Tibial artery (tissue), 4 donors: ENCODE measurements around the gene SIMC1.
"Not testable (repeated sequence)": the region's sequence is repeated elsewhere in the genome, so short reads cannot be mapped to it uniquely, and the experiment has no call there.

Experiments
- DNase-seq, 2 donors: peaks; one replicate each; pipeline ENCODE4 v3.0.0-alpha.2; 2019
- H3K27ac ChIP-seq, 2 donors: fragments of 200-600 bp; sonication (generic) in 1 of 2; 1 replicate in 1 of 2; 2 replicates in 1 of 2; pipeline ENCODE4 v1.5.1; 2018 to 2019; ENCODE audit warnings: mild to moderate bottlenecking in 1 of 2
- H3K27me3 ChIP-seq, 2 donors: fragments of 200-600 bp; sonication (generic) in 1 of 2; one replicate each; pipeline versions ENCODE4 v1.5.1 to v1.6.0; 2016 to 2019
- H3K36me3 ChIP-seq, 3 donors: fragments of 200-600 bp; sonication (generic) in 2 of 3; one replicate each; pipeline ENCODE4 v1.5.1; 2016 to 2019; ENCODE audit warnings: mild to moderate bottlenecking in 2 of 3
- H3K4me1 ChIP-seq, 4 donors: fragments of 200-600 bp; sonication (generic) in 2 of 4; 1 replicate in 3 of 4; 2 replicates in 1 of 4; pipeline ENCODE4 v1.5.1; 2016 to 2019
- H3K4me3 ChIP-seq, 2 donors: fragments of 200-600 bp; sonication (generic) in 1 of 2; 1 replicate in 1 of 2; 2 replicates in 1 of 2; pipeline ENCODE4 v1.5.1; 2018 to 2019; ENCODE audit warnings: mild to moderate bottlenecking in 2 of 2
- H3K9me3 ChIP-seq, 3 donors: fragments of 200-600 bp; sonication (generic) in 1 of 3; one replicate each; pipeline ENCODE4 v1.5.1; 2016 to 2019
- CTCF ChIP-seq, 2 experiments: fragments of 200-600 bp in 1 of 2; fragments of 450-650 bp in 1 of 2; IDR thresholded peaks; one replicate each; pipeline ENCODE4 v1.5.1; 2017 to 2019; ENCODE audit warnings: antibody characterized with exemption in 2 of 2, mild to moderate bottlenecking in 1 of 2, moderate library complexity in 1 of 2
- intact Hi-C: fragments of 100-400 bp; cut with DNase I; formaldehyde crosslinking; loops from one replicate; pipeline ENCODE4 v1.15.0; 2023; ENCODE audit warnings: low total_unique reads

SIMC1 gene

GRCh38 chr5:176253370-176254065 lies 15.3 kb downstream of the SIMC1 start:
- intact Hi-C loops, H3K27ac ChIP-seq, H3K27me3 ChIP-seq, H3K9me3 ChIP-seq, H3K36me3 ChIP-seq, H3K4me3 ChIP-seq, DNase-seq, H3K4me1 ChIP-seq: not testable (repeated sequence)

- H3K9me3 ChIP-seq, H3K4me3 ChIP-seq, H3K27me3 ChIP-seq, H3K27ac ChIP-seq, DNase-seq, H3K36me3 ChIP-seq, H3K4me1 ChIP-seq, intact Hi-C loops: not testable (repeated sequence)
Measured at GRCh38 chr5:176254066-176254393, 15.8 kb downstream of the SIMC1 start.

GRCh38 chr5:176257871-176258505 lies 19.8 kb downstream of the SIMC1 start:
- H3K4me1 ChIP-seq, H3K36me3 ChIP-seq, H3K9me3 ChIP-seq, H3K27me3 ChIP-seq, H3K4me3 ChIP-seq, DNase-seq, H3K27ac ChIP-seq, intact Hi-C loops: not testable (repeated sequence)

GRCh38 chr5:176260682-176261081 lies 22.5 kb downstream of the SIMC1 start:
- H3K4me1 ChIP-seq, H3K4me3 ChIP-seq, H3K27me3 ChIP-seq, H3K27ac ChIP-seq, H3K36me3 ChIP-seq, DNase-seq, H3K9me3 ChIP-seq, intact Hi-C loops: not testable (repeated sequence)

GRCh38 chr5:176266448-176266847 lies 28.2 kb downstream of the SIMC1 start:
- DNase-seq, H3K4me1 ChIP-seq, H3K27ac ChIP-seq, H3K4me3 ChIP-seq, H3K9me3 ChIP-seq, H3K36me3 ChIP-seq, H3K27me3 ChIP-seq, intact Hi-C loops: not testable (repeated sequence)

- H3K4me3 ChIP-seq, H3K36me3 ChIP-seq, H3K27me3 ChIP-seq, H3K9me3 ChIP-seq, H3K27ac ChIP-seq, DNase-seq, intact Hi-C loops, H3K4me1 ChIP-seq: not testable (repeated sequence)
Measured at GRCh38 chr5:176289018-176289417, 50.8 kb downstream of the SIMC1 start.

GRCh38 chr5:176290057-176290840 lies 52.0 kb downstream of the SIMC1 start:
- H3K4me1 ChIP-seq, H3K27me3 ChIP-seq, H3K4me3 ChIP-seq, H3K27ac ChIP-seq, intact Hi-C loops, DNase-seq, H3K36me3 ChIP-seq, H3K9me3 ChIP-seq: not testable (repeated sequence)

GRCh38 chr5:176305356-176305755 lies 67.1 kb downstream of the SIMC1 start:
- H3K4me1 ChIP-seq, H3K9me3 ChIP-seq, H3K27me3 ChIP-seq: not testable (repeated sequence)

GRCh38 chr5:176317534-176318374 lies 79.5 kb downstream of the SIMC1 start:
- H3K4me1 ChIP-seq: no peaks in the 10 kb centered on the region
- peaks cover 12 to 35% (median 30%) of the 10 kb centered on the region in 3 donors for H3K36me3 ChIP-seq
- H3K27me3 ChIP-seq: no peaks in the 10 kb centered on the region
- no peak for TF ChIP-seq CTCF (IDR thresholded peaks at IDR 0.05)
- intact Hi-C loops: no loop called here
- H3K9me3 ChIP-seq: no peaks in the 10 kb centered on the region
- no peak overlapping the region for H3K27ac ChIP-seq
- no peak overlapping the region for H3K4me3 ChIP-seq
- no peak for DNase-seq

More at GRCh38 chr5:176305356-176305755, 67.1 kb downstream of the SIMC1 start:
- H3K4me3 ChIP-seq, DNase-seq, H3K36me3 ChIP-seq, intact Hi-C loops, H3K27ac ChIP-seq: not testable (repeated sequence)
